Vagina (tissue), 2 donors: ENCODE data around the gene PWWP2B. TPM values are rescaled to one million over a fixed set of nuclear protein-coding genes. Genes with fewer than 3 reads are reported as not detected.

Experiments used
- DNase-seq, 2 donors: peaks; one replicate each; pipeline ENCODE4 v3.0.0-alpha.2; 2017; ENCODE audit errors: extremely low spot score in 2 of 2
- H3K27ac ChIP-seq: fragments of 200-600 bp; sonication (generic); one replicate; pipeline ENCODE4 v1.5.1; 2019
- H3K27me3 ChIP-seq: fragments of 200-600 bp; sonication (generic); one replicate; pipeline ENCODE4 v1.5.1; 2019
- H3K36me3 ChIP-seq, 2 donors: fragments of 200-600 bp; sonication (generic); one replicate each; pipeline ENCODE4 v1.5.1; 2017 to 2019
- H3K4me1 ChIP-seq: fragments of 200-600 bp; sonication (generic); one replicate; pipeline ENCODE4 v1.5.1; 2019
- H3K4me3 ChIP-seq, 2 donors: fragments of 200-600 bp; sonication (generic); 1 replicate in 1 of 2; 2 replicates in 1 of 2; pipeline ENCODE4 v1.5.1; 2016 to 2019
- H3K9me3 ChIP-seq: fragments of 200-600 bp; sonication (generic); one replicate; pipeline ENCODE4 v1.5.1; 2019
- CTCF ChIP-seq, 3 experiments: fragments of 450-650 bp in 2 of 3; fragments of 200-600 bp in 1 of 3; sonication (generic) in 1 of 3; IDR thresholded peaks; one replicate each; pipeline ENCODE4 v1.5.1; 2017 to 2019; ENCODE audit warnings: antibody characterized with exemption in 3 of 3, mild to moderate bottlenecking in 2 of 3, moderate library complexity in 2 of 3
- POLR2A ChIP-seq, 2 donors: fragments of 450-650 bp; IDR thresholded peaks; one replicate each; pipeline ENCODE4 v1.6.1; 2017; ENCODE audit warnings: antibody characterized with exemption in 2 of 2, mild to moderate bottlenecking in 2 of 2, moderate library complexity in 2 of 2
- POLR2AphosphoS5 ChIP-seq, 2 donors: sonication (generic); formaldehyde crosslinking; IDR thresholded peaks; one replicate each; pipeline ENCODE4 v1.9.0; 2017; ENCODE audit warnings: antibody characterized with exemption in 2 of 2, mild to moderate bottlenecking in 2 of 2, low read depth in 1 of 2; ENCODE audit not compliant: insufficient read depth in 1 of 2
- intact Hi-C: fragments of 100-400 bp; cut with DNase I; formaldehyde crosslinking; loops from one replicate; pipeline ENCODE4 v1.15.1; 2023
- total RNA-seq: library from RNA; depleted of rRNA; stranded (reverse); fragments of >200 nt; gene quantifications from one replicate; pipeline ENCODE4 v1.2.3, GENCODE V29; 2016

The PWWP2B gene
- total RNA-seq, 1 donor from 2014 or later = 14.7 TPM

GRCh38 chr10:132449811-132450181 lies 52.8 kb downstream of the PWWP2B start:
- Histone ChIP-seq H3K36me3 (no peaks in the 10 kb centered on the region), H3K27ac (peak overlapping the region; percentile 69), H3K27me3 (no peaks in the 10 kb centered on the region), H3K4me3 (no peak overlapping the region), H3K4me1 (peaks cover 39% of the 10 kb centered on the region), H3K9me3 (no peaks in the 10 kb centered on the region)
- TF ChIP-seq POLR2AphosphoS5 (IDR thresholded peaks at IDR 0.05; ENCODE audit: insufficient read depth in 1 of 2, low read depth in 1 of 2) (no peak), POLR2A (IDR thresholded peaks at IDR 0.05) (no peak), CTCF (IDR thresholded peaks at IDR 0.05) (no peak)
- intact Hi-C loops = no loop called here
- no peak for DNase-seq

- H3K27me3 ChIP-seq = no peaks in the 10 kb centered on the region
- H3K36me3 ChIP-seq = no peaks in the 10 kb centered on the region
- TF ChIP-seq POLR2A (IDR thresholded peaks at IDR 0.05) (no peak), POLR2AphosphoS5 (IDR thresholded peaks at IDR 0.05; ENCODE audit: insufficient read depth in 1 of 2, low read depth in 1 of 2) (no peak), CTCF (IDR thresholded peaks at IDR 0.05) (no peak)
- no peak overlapping the region for H3K4me3 ChIP-seq
- DNase-seq = no peak
- no peak overlapping the region for H3K27ac ChIP-seq
- H3K9me3 ChIP-seq = no peaks in the 10 kb centered on the region
- H3K4me1 ChIP-seq = peaks cover 39% of the 10 kb centered on the region
- intact Hi-C loops = no loop called here
These were observed 53.4 kb downstream of the PWWP2B start for GRCh38 chr10:132450466-132450824.

GRCh38 chr10:132450825-132451505 lies 54.0 kb downstream of the PWWP2B start:
- H3K9me3 ChIP-seq = no peaks in the 10 kb centered on the region
- H3K27ac ChIP-seq = no peak overlapping the region
- DNase-seq = no peak
- peaks cover 39% of the 10 kb centered on the region for H3K4me1 ChIP-seq
- H3K4me3 ChIP-seq = no peak overlapping the region
- H3K36me3 ChIP-seq = no peaks in the 10 kb centered on the region
- intact Hi-C loops = no loop called here
- H3K27me3 ChIP-seq = no peaks in the 10 kb centered on the region
- no peak for TF ChIP-seq POLR2AphosphoS5 (IDR thresholded peaks at IDR 0.05; ENCODE audit: insufficient read depth in 1 of 2, low read depth in 1 of 2)
- no peak for TF ChIP-seq CTCF (IDR thresholded peaks at IDR 0.05)
- TF ChIP-seq POLR2A (IDR thresholded peaks at IDR 0.05) = no peak

DNA sequence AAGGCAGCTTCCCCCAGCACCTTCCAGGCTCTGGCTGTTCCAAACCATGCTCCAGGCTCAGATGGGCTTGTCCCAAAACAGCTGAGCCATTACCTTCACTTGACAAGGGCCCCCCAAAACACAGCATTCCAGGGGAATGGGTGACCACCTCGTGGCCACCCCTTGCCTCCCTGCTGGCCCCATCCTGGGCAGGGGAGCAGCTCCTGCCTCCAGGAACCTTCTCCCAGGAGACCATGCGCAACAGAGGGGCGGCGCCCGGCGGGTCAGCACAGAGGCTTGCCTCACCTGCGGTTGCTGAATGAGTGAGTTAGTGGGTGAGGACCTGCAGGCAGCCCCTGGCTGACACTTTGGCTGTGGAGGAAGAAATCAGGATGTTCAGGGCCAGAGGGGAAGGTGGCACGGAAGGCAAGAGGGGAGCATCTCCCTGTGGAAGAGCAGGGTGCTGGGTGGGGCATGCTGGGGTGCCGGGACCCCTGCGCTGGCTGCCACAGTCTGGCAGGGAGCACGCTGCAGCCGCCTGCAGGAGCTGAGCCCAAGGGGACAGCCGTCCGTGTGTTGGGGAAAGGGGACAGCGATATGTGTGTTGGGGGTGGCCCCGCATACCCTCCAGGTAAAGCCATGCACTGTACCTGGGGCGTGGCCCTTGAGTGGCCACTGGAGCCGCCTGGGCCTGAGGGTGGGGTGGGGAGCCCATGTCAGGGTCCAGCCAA lies 54.7 kb downstream of the PWWP2B start:
- Histone ChIP-seq H3K4me3 (no peak overlapping the region), H3K36me3 (no peaks in the 10 kb centered on the region), H3K9me3 (no peaks in the 10 kb centered on the region), H3K27ac (no peak overlapping the region), H3K4me1 (peaks cover 33% of the 10 kb centered on the region), H3K27me3 (no peaks in the 10 kb centered on the region)
- TF ChIP-seq POLR2AphosphoS5 (IDR thresholded peaks at IDR 0.05; ENCODE audit: insufficient read depth in 1 of 2, low read depth in 1 of 2) = no peak
- no peak for TF ChIP-seq POLR2A (IDR thresholded peaks at IDR 0.05)
- TF ChIP-seq CTCF (IDR thresholded peaks at IDR 0.05) = no peak
- intact Hi-C loops = loop anchor here (2.0 kb wide), 1 partner anchor 65 kb away; no protein-coding TSS in a partner anchor
- no peak for DNase-seq

- H3K27me3 ChIP-seq = no peaks in the 10 kb centered on the region
- intact Hi-C loops = loop anchor here (2.0 kb wide), 1 partner anchor 65 kb away; no protein-coding TSS in a partner anchor
- no peaks in the 10 kb centered on the region for H3K9me3 ChIP-seq
- TF ChIP-seq POLR2A (IDR thresholded peaks at IDR 0.05) (no peak), CTCF (IDR thresholded peaks at IDR 0.05) (no peak)
- H3K4me1 ChIP-seq = peaks cover 28% of the 10 kb centered on the region
- peak overlapping the region; percentile 54 for H3K27ac ChIP-seq
- no peak overlapping the region for H3K4me3 ChIP-seq
- DNase-seq = no peak
- no peaks in the 10 kb centered on the region for H3K36me3 ChIP-seq
These were observed 55.2 kb downstream of the PWWP2B start for GRCh38 chr10:132452216-132452650.
